GM08714 (cell line): ENCODE results near the gene LRPAP1.
"Not testable (repeated sequence)": the region's sequence is repeated elsewhere in the genome, so short reads cannot be mapped to it uniquely, and the experiment has no call there.

Experiments used
- H3K4me3 ChIP-seq: fragments of 200-500 bp; sonication (Bioruptor generic); 2 replicates; pipeline ENCODE4 v1.5.1; 2014; ENCODE audit warnings: mild to moderate bottlenecking, low read length, inconsistent platforms
- ZNF274 ChIP-seq: IDR thresholded peaks from 2 replicates; pipeline ENCODE4 v1.6.1; 2012; ENCODE audit warnings: mild to moderate bottlenecking, low read depth, low read length

LRPAP1 gene

DNA sequence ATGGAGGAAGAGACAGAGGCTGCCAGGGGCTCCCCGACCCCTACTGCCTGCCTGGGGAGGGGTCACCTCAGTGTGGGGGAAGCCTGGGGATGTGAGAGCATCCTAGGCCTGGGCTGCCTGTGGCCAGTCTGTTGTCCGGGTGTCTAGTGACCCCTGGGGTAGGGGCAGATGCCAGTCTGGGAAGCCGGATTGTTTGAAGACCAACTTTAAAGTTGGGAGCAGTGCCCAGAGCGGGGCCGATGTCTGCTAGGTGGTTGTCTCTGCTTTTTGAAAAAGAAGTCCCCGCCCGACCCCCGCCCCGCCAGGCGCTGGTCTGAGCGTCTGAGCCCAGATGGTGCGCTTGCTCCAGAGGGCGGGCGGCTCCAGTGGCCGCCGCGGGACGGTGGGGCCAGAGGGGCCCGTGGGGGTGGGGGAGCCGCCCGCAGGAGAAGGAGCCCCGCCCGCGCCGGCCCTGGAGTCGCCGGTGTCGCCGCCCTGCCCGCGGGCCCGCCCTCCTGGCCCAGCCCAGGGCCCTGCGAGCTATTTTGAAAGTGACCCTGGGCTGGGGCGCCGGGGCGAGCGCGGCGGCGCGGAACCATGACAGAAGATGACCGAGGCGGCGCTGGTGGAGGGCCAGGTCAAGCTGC, 69.3 kb downstream of the LRPAP1 start, which contains the start of gene DOK7:
TSS of gene DOK7 (plus strand) at position 517 of the 626 bp plus-strand sequence. CDS start at position 587, 70 bp downstream.
- TF ChIP-seq ZNF274, result no peak
- H3K4me3 ChIP-seq, result no peak within 1 kb of the TSS

GRCh38 chr4:3462321-3462789, 69.9 kb downstream of the LRPAP1 start:
- no peak for TF ChIP-seq ZNF274
- H3K4me3 ChIP-seq, result no peak overlapping the region

DNA sequence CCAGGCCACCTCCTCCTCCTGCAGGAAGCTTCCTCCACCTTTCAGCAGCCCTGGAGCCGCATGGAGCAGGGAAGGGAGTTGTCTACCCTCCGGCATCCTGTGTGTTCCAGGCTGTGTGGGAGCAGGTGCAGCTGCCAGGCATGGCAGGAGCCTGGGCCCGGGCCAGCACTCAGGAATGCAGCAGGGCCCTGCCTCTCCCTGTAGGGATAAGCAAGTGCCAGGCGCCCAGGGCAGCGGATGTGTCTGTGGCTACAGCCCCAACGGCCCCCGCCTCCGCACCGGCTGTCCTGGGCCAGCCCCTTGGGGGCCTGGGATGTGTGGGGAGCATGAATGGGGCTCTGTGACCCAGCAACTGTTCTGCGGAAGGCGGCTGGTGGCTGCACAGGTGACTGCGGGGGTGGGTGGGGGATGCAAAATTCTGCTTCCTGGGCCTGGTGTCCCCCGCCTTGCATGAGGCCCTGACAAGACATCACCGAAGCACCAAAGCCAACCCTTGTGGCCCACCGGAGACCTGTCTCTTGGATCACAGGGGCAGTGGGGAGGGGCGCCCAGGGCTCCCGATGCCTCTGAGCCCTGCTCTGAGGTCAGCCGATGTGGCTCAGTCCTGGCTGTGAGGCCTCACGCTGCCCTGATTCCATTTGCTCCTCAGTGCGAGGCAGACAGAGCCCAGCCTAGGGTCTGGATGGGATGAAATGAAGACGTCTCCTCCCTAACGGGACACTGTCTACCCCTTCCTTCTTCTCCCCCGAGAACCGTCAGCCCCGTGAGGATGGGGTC, 70.5 kb downstream of the LRPAP1 start:
- H3K4me3 ChIP-seq, result no peak overlapping the region
- TF ChIP-seq ZNF274, result no peak

DNA sequence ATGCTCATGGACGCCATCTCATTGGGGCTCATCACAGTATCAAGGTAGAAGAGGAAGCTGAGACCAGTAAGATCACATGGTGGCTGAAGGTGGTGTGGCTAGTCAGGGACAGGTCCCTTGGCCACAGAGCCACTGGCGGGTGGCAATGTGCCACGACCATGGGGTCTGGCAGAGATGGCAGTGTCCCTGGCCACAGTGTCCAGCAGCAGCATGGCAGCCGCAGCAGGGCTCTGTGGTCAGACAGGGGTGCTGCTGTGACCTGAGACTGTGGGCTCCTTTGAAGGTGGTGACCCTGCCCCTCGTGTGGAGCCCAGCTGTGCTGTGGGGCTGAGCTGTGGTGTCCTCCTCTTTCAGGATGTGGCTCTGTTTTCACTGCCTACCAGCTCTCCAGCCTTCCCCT, 71.3 kb downstream of the LRPAP1 start:
- H3K4me3 ChIP-seq, result no peak overlapping the region
- no peak for TF ChIP-seq ZNF274

GRCh38 chr4:3459156-3459555, 73.1 kb downstream of the LRPAP1 start:
- not testable (repeated sequence) for H3K4me3 ChIP-seq

DNA sequence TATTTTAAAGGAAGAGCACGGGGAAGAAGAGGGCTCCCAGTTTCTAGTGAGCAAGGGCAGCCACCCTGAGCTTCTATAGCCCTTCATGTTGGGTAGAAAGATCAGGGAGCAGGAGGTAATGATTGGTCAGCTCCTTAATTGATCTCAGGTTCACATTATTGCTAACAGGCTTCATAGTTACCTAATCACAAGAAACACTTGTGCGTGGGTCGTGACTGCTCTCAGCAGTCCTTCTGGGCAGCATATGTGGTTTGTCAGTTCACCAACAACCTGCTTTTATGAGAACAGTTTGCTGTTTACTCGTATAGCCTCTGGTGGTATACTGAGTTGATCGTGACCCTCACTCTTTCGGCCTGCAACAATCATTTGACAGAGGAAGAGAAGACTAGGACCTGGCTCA, 73.9 kb downstream of the LRPAP1 start:
- H3K4me3 ChIP-seq, result no peak overlapping the region
- TF ChIP-seq ZNF274, result no peak

- not testable (repeated sequence) for H3K4me3 ChIP-seq
Observed at GRCh38 chr4:3455596-3455995, 76.6 kb downstream of the LRPAP1 start.
